Epithelial cell of esophagus (primary cell): ENCODE measurements around the gene DPT.

ENCODE experiments used
- DNase-seq: peaks from one replicate; pipeline ENCODE4 v3.0.0; 2010; ENCODE audit warnings: low read depth
- H3K4me3 ChIP-seq: 2 replicates; pipeline ENCODE4 v1.5.1; 2011; ENCODE audit warnings: mild to moderate bottlenecking, low read length, control low read depth
- CTCF ChIP-seq: IDR thresholded peaks from 2 replicates; pipeline ENCODE4 v1.5.1; 2011; ENCODE audit warnings: low read depth, mild to moderate bottlenecking, low read length, control low read depth, inconsistent platforms; ENCODE audit not compliant: insufficient read depth; ENCODE audit errors: missing control alignments

The DPT gene

GRCh38 chr1:168736520-168736919 is 7.5 kb upstream of the DPT start:
- H3K4me3 ChIP-seq: no peak overlapping the region
- TF ChIP-seq CTCF: no peak
- no peak for DNase-seq

GRCh38 chr1:168735974-168736373 is 7.0 kb upstream of the DPT start:
- TF ChIP-seq CTCF: no peak
- no peak for DNase-seq
- no peak overlapping the region for H3K4me3 ChIP-seq

GRCh38 chr1:168734946-168735345 is 5.9 kb upstream of the DPT start:
- no peak overlapping the region for H3K4me3 ChIP-seq
- TF ChIP-seq CTCF: peak; percentile 38
- DNase-seq: peak; percentile 10

GRCh38 chr1:168734271-168734670 is 5.3 kb upstream of the DPT start:
- no peak for DNase-seq

GRCh38 chr1:168733241-168733640 is 4.2 kb upstream of the DPT start:
- no peak overlapping the region for H3K4me3 ChIP-seq
- DNase-seq: no peak
- no peak for TF ChIP-seq CTCF

More at GRCh38 chr1:168734271-168734670, 5.3 kb upstream of the DPT start:
- H3K4me3 ChIP-seq: no peak overlapping the region
- no peak for TF ChIP-seq CTCF

- TF ChIP-seq CTCF: no peak
These were observed 3.7 kb upstream of the DPT start for GRCh38 chr1:168732736-168733135.

GRCh38 chr1:168731244-168731953 is 2.4 kb upstream of the DPT start:
- H3K4me3 ChIP-seq: no peak overlapping the region
- no peak for DNase-seq
- no peak for TF ChIP-seq CTCF

More at GRCh38 chr1:168732736-168733135, 3.7 kb upstream of the DPT start:
- DNase-seq: peak; percentile 22
- H3K4me3 ChIP-seq: no peak overlapping the region
